Measurements from ENCODE around the gene RPL31. TPM values are rescaled to one million over a fixed set of nuclear protein-coding genes. Genes with fewer than 3 reads are reported as not detected.
A peak's percentile ranks its signal among the peaks of the same experiment; 100 is the strongest.
"Not testable (repeated sequence)": the region's sequence is repeated elsewhere in the genome, so short reads cannot be mapped to it uniquely, and the experiment has no call there.

RPL31 gene
- total RNA-seq, 2 donors from 2014 or later: 1,159 to 1,593 TPM

DNA sequence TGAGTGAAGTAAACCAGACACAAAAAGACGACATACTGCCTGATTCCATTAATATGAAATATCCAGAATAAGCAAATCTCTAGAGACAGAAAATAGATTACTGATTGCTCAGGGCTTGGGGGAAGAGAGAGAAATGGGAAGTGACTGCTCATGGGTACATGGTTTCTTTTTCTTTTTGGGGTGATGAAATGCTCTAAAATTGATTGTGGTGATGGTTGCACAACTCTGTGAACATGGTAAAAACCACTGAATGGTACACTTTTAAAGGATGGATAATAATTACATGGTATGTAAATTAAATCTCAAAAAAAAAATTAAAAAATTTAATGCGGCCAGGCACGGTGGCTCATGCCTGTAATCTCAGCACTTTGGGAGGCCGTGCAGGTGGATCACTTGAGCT lies 39.3 kb downstream of the RPL31 start:
- no peaks in the 10 kb centered on the region for H3K4me1 Mint-ChIP-seq

DNA sequence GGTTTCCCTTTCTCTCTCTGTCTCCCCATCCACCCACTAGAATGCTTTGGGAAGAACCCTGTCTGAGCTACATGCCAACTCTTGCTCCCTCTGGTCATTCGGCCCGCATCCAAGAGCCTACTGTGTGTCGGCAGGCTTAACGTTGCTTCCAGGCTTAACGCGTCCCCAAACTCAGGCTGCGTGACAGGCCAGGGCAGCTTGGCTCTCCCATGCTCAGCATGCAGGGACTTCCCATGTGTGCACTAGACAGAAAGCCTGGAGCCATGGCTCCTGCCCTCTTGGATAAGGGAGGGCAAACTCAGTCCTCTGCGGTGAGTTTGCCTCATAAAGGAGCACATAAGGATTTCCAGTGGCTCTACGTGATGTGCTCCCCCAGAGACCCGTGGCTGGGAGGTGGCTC lies 43.2 kb downstream of the RPL31 start:
- H3K27me3 Mint-ChIP-seq: peaks cover 5% of the 10 kb centered on the region
- H3K36me3 Mint-ChIP-seq (ENCODE audit: low read depth): no peaks in the 10 kb centered on the region
- no peak overlapping the region for H3K4me3 Mint-ChIP-seq
- ATAC-seq (replicated peaks): no peak
- no peaks in the 10 kb centered on the region for H3K9me3 Mint-ChIP-seq
- H3K27ac Mint-ChIP-seq: no peak overlapping the region
- H3K4me1 Mint-ChIP-seq: no peaks in the 10 kb centered on the region

More for the DNA sequence above, 39.3 kb downstream of the RPL31 start:
- no peak for ATAC-seq (replicated peaks)
- no peak overlapping the region for H3K27ac Mint-ChIP-seq
- no peak overlapping the region for H3K4me3 Mint-ChIP-seq
- H3K36me3 Mint-ChIP-seq (ENCODE audit: low read depth): no peaks in the 10 kb centered on the region
- H3K27me3 Mint-ChIP-seq: peaks cover 5% of the 10 kb centered on the region
- H3K9me3 Mint-ChIP-seq: no peaks in the 10 kb centered on the region

DNA sequence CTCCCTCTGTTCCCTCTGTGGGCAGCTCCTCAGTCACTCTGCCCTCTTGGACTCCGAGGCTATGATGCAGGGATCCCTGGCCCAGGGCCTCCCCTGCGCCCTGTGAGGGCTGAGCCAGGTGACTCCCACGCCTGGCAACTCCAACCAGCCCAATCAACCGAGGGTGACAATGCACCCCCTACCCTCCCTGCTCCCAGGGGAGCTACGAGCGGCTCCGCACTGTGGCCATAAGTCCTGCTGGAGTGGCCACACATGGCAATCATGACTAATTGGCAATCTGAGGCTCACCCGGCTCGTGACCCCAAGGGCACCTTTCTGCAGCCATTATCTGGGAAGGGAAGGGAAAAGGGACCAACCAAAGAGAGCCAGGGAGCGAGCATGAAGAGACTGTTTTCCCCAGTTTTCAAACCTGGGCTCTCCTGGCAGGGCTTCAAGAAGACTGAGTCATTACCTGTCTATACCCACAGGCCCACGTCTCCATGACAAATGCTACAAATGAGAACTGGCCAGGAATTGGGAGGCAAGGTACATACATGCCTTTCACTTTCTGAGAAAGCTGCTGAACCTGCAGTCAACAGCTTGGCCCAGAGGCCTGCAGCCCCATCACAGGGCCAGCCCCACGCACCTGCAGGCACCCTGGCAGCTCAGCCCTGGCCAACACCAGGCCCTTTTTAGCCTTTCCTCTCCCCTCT lies 45.1 kb downstream of the RPL31 start:
- no peak overlapping the region for H3K4me3 Mint-ChIP-seq
- no peaks in the 10 kb centered on the region for H3K9me3 Mint-ChIP-seq
- H3K36me3 Mint-ChIP-seq (ENCODE audit: low read depth): no peaks in the 10 kb centered on the region
- H3K27me3 Mint-ChIP-seq: peaks cover 5% of the 10 kb centered on the region
- H3K4me1 Mint-ChIP-seq: no peaks in the 10 kb centered on the region
- H3K27ac Mint-ChIP-seq: no peak overlapping the region
- ATAC-seq (replicated peaks): peak; percentile 52

DNA sequence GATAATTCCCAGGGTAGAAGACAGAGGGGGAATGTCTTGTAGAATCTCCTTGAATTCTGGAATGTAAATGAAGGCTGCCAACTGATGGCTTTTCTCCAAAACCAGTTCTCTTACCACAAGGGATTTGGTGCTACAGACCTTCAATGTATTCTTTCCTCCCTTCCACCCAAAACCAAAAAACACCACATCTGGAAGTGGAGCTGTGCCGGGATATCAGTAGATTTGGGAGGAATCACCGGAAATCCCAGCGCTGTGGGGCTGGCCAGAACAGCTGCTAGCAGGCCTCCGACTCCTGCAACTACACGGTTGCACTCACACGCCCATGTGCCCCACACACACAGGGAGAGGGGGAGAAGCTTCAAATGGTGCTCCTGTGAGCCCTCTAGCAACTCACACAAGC lies 45.7 kb downstream of the RPL31 start:
- H3K4me1 Mint-ChIP-seq: no peaks in the 10 kb centered on the region
- no peak overlapping the region for H3K27ac Mint-ChIP-seq
- ATAC-seq (replicated peaks): no peak

DNA sequence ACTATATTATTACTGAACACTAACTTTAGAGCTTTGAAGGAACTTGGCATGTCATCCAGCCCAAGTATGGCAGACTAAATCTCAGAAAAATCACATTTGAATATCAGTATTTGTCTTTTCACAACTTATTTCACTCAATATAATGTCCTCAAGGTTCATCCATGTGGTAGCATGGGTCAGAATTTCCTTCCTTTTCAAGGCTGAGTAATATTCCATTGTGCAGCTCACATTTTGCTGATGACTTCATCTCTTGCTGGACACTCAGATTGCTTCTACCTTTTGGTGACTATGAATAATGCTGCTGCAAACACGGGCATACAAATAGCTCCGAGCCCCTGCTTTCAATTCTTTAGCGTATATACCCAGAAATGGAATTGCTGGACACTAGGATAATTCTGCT lies 46.7 kb downstream of the RPL31 start:
- Mint-ChIP-seq H3K4me1 (no peaks in the 10 kb centered on the region), H3K4me3 (no peak overlapping the region), H3K36me3 (ENCODE audit: low read depth) (no peaks in the 10 kb centered on the region), H3K9me3 (no peaks in the 10 kb centered on the region), H3K27me3 (peaks cover 5% of the 10 kb centered on the region), H3K27ac (no peak overlapping the region)
- ATAC-seq (replicated peaks): no peak

More for the DNA sequence above, 45.7 kb downstream of the RPL31 start:
- no peaks in the 10 kb centered on the region for H3K9me3 Mint-ChIP-seq
- H3K27me3 Mint-ChIP-seq: peaks cover 5% of the 10 kb centered on the region
- H3K36me3 Mint-ChIP-seq (ENCODE audit: low read depth): no peaks in the 10 kb centered on the region
- no peak overlapping the region for H3K4me3 Mint-ChIP-seq

DNA sequence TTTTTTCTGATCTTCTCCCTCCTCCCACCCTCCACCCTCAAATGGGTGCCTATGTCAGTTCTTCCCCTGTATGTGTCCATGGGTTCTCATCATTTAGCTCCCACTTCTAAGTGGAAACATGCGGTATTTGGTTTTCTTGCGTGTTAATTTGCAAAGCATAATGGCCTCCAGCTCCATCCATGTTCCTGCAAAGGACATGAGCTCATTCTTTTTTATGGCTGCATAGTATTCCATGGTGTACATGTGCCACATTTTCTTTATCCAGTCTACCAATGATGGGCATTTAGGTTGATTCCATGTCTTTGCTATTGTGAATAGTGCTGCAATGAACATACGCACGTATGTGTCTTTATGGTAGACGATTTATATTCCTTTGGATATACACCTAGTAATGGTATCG lies 48.8 kb downstream of the RPL31 start:
- not testable (repeated sequence) for H3K4me1 Mint-ChIP-seq; H3K27ac Mint-ChIP-seq; H3K9me3 Mint-ChIP-seq; ATAC-seq (replicated peaks); H3K27me3 Mint-ChIP-seq; H3K4me3 Mint-ChIP-seq; H3K36me3 Mint-ChIP-seq (ENCODE audit: low read depth)

DNA sequence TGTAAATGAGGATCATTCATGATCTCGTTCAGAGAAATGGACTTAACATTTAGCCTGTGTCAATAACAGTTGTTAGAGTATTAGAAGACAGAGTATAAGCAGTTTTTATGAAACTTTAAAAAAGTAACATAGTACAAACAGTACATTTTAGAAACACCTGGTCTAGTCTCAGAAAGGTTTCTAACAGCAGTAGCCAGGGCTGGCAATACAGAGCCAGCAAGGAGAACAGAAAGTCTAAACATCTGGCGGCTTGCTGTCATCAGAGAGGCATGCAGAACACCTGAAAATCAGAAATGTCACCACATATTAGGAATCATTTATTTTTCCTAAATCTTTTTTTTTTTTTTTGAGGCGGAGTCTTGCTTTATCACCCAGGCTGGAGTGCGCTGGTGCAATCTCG lies 50.1 kb downstream of the RPL31 start:
- H3K4me1 Mint-ChIP-seq: no peaks in the 10 kb centered on the region
- no peaks in the 10 kb centered on the region for H3K9me3 Mint-ChIP-seq
- H3K27ac Mint-ChIP-seq: no peak overlapping the region
- H3K36me3 Mint-ChIP-seq (ENCODE audit: low read depth): no peaks in the 10 kb centered on the region
- no peaks in the 10 kb centered on the region for H3K27me3 Mint-ChIP-seq
- H3K4me3 Mint-ChIP-seq: no peak overlapping the region
- ATAC-seq (replicated peaks): no peak

DNA sequence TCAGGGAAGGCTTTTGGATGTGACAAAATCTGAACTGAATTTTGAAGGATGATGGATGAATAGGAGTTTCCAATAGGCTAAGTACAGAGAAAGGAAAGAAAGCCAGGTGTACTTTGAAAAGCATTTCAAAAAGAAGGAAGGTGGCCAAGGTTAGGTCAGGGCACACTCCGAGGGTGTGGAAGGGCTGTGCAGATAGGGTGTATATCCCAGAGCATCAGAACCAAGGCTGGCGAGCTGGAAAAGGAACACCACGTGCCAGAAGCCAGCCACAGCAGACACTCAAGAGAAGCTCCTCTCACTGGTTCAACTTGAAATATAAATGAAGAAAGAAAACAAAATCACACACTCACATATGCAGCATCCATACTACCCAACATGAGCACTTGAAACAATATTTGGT lies 51.0 kb downstream of the RPL31 start:
- ATAC-seq (replicated peaks): no peak
- Mint-ChIP-seq H3K4me3 (no peak overlapping the region), H3K9me3 (no peaks in the 10 kb centered on the region), H3K27me3 (no peaks in the 10 kb centered on the region), H3K27ac (no peak overlapping the region), H3K36me3 (ENCODE audit: low read depth) (no peaks in the 10 kb centered on the region), H3K4me1 (no peaks in the 10 kb centered on the region)

Other genes starting within 250 kb of the RPL31 start
- gene NPAS2, start 182.2 kb upstream of the RPL31 start, total RNA-seq: 10 to 100 TPM in 1 of 2 donors, 1 to 10 TPM in 1; 3.9 to 11.4 TPM
- gene TBC1D8, start 149.1 kb downstream of the RPL31 start, total RNA-seq: under 1 TPM; 0.45 to 0.95 TPM